ENCODE data around the gene MELK.

Gene MELK

GRCh38 chr9:36677611-36678010 lies 104.9 kb downstream of the MELK start:
- no peak overlapping the region for H3K4me3 ChIP-seq (ENCODE audit: low read depth, low read length)
- TF ChIP-seq CTCF (IDR thresholded peaks at IDR 0.05; ENCODE audit: low read depth, low read length, missing control alignments), result no peak
- no peak for DNase-seq (ENCODE audit: low read depth)
- in situ Hi-C loops (cut with HindIII; ENCODE audit: low sequenced_read_pairs), result no loop called here

- TF ChIP-seq CTCF (IDR thresholded peaks at IDR 0.05; ENCODE audit: low read depth, low read length, missing control alignments), result no peak
- no peak overlapping the region for H3K4me3 ChIP-seq (ENCODE audit: low read depth, low read length)
- no peak for DNase-seq (ENCODE audit: low read depth)
- in situ Hi-C loops (cut with HindIII; ENCODE audit: low sequenced_read_pairs), result no loop called here
These were observed 107.0 kb downstream of the MELK start for GRCh38 chr9:36679710-36680109.

- in situ Hi-C loops (cut with HindIII; ENCODE audit: low sequenced_read_pairs), result no loop called here
- H3K4me3 ChIP-seq (ENCODE audit: low read depth, low read length), result no peak overlapping the region
- TF ChIP-seq CTCF (IDR thresholded peaks at IDR 0.05; ENCODE audit: low read depth, low read length, missing control alignments), result no peak
- DNase-seq (ENCODE audit: low read depth), result no peak
These were observed 113.8 kb downstream of the MELK start for GRCh38 chr9:36686471-36686870.

GRCh38 chr9:36690412-36691168 lies 117.9 kb downstream of the MELK start:
- no peak for DNase-seq (ENCODE audit: low read depth)
- TF ChIP-seq CTCF (IDR thresholded peaks at IDR 0.05; ENCODE audit: low read depth, low read length, missing control alignments), result no peak
- H3K4me3 ChIP-seq (ENCODE audit: low read depth, low read length), result no peak overlapping the region
- in situ Hi-C loops (cut with HindIII; ENCODE audit: low sequenced_read_pairs), result no loop called here

GRCh38 chr9:36691671-36692070 lies 119.0 kb downstream of the MELK start:
- no peak for TF ChIP-seq CTCF (IDR thresholded peaks at IDR 0.05; ENCODE audit: low read depth, low read length, missing control alignments)
- H3K4me3 ChIP-seq (ENCODE audit: low read depth, low read length), result no peak overlapping the region
- no peak for DNase-seq (ENCODE audit: low read depth)
- in situ Hi-C loops (cut with HindIII; ENCODE audit: low sequenced_read_pairs), result no loop called here

- no peak overlapping the region for H3K4me3 ChIP-seq (ENCODE audit: low read depth, low read length)
- no peak for TF ChIP-seq CTCF (IDR thresholded peaks at IDR 0.05; ENCODE audit: low read depth, low read length, missing control alignments)
- no peak for DNase-seq (ENCODE audit: low read depth)
- in situ Hi-C loops (cut with HindIII; ENCODE audit: low sequenced_read_pairs), result no loop called here
These were observed 126.3 kb downstream of the MELK start for GRCh38 chr9:36698984-36699383.

All from astrocyte of the cerebellum (primary cell).